ENCODE measurements around the gene RPS14.

Gene RPS14

GRCh38 chr5:150404535-150404934 is 45.0 kb downstream of the RPS14 start:
- Mint-ChIP-seq H3K9me3 (no peaks in the 10 kb centered on the region), H3K27me3 (ENCODE audit: low read depth) (no peaks in the 10 kb centered on the region), H3K27ac (no peak overlapping the region), H3K36me3 (ENCODE audit: low read depth) (peaks cover 21% of the 10 kb centered on the region), H3K4me1 (no peaks in the 10 kb centered on the region), H3K4me3 (no peak overlapping the region)
- TF ChIP-seq CTCF (IDR thresholded peaks at IDR 0.05; ENCODE audit: unreplicated experiment in 3 of 3): no peak

GRCh38 chr5:150404121-150404520 is 45.4 kb downstream of the RPS14 start:
- no peak for TF ChIP-seq CTCF (IDR thresholded peaks at IDR 0.05; ENCODE audit: unreplicated experiment in 3 of 3)
- Mint-ChIP-seq H3K27me3 (ENCODE audit: low read depth) (no peaks in the 10 kb centered on the region), H3K27ac (no peak overlapping the region), H3K4me3 (no peak overlapping the region), H3K36me3 (ENCODE audit: low read depth) (peaks cover 22% of the 10 kb centered on the region), H3K4me1 (no peaks in the 10 kb centered on the region), H3K9me3 (no peaks in the 10 kb centered on the region)

GRCh38 chr5:150402901-150403342 is 46.6 kb downstream of the RPS14 start:
- Mint-ChIP-seq H3K36me3 (ENCODE audit: low read depth) (peaks cover 31% of the 10 kb centered on the region), H3K4me3 (no peak overlapping the region), H3K27me3 (ENCODE audit: low read depth) (no peaks in the 10 kb centered on the region), H3K27ac (no peak overlapping the region), H3K9me3 (no peaks in the 10 kb centered on the region), H3K4me1 (no peaks in the 10 kb centered on the region)
- TF ChIP-seq CTCF (IDR thresholded peaks at IDR 0.05; ENCODE audit: unreplicated experiment in 3 of 3): no peak

GRCh38 chr5:150402229-150402773 is 47.2 kb downstream of the RPS14 start:
- Mint-ChIP-seq H3K4me1 (no peaks in the 10 kb centered on the region), H3K27me3 (ENCODE audit: low read depth) (no peaks in the 10 kb centered on the region), H3K9me3 (no peaks in the 10 kb centered on the region), H3K36me3 (ENCODE audit: low read depth) (peaks cover 36% of the 10 kb centered on the region), H3K27ac (no peak overlapping the region), H3K4me3 (no peak overlapping the region)
- no peak for TF ChIP-seq CTCF (IDR thresholded peaks at IDR 0.05; ENCODE audit: unreplicated experiment in 3 of 3)

GRCh38 chr5:150401376-150402228 is 47.9 kb downstream of the RPS14 start:
- no peak overlapping the region for H3K4me3 Mint-ChIP-seq
- peaks cover 39% of the 10 kb centered on the region for H3K36me3 Mint-ChIP-seq (ENCODE audit: low read depth)

More at GRCh38 chr5:150401376-150402228, 47.9 kb downstream of the RPS14 start:
- no peak for TF ChIP-seq CTCF (IDR thresholded peaks at IDR 0.05; ENCODE audit: unreplicated experiment in 3 of 3)
- Mint-ChIP-seq H3K27ac (peak overlapping the region in 2 of 3 experiments; percentile 34 to 59), H3K4me1 (no peaks in the 10 kb centered on the region), H3K27me3 (ENCODE audit: low read depth) (no peaks in the 10 kb centered on the region), H3K9me3 (no peaks in the 10 kb centered on the region)

Measured in nephron (organoid).